ENCODE results near the gene ZDHHC8.

The ZDHHC8 gene

DNA sequence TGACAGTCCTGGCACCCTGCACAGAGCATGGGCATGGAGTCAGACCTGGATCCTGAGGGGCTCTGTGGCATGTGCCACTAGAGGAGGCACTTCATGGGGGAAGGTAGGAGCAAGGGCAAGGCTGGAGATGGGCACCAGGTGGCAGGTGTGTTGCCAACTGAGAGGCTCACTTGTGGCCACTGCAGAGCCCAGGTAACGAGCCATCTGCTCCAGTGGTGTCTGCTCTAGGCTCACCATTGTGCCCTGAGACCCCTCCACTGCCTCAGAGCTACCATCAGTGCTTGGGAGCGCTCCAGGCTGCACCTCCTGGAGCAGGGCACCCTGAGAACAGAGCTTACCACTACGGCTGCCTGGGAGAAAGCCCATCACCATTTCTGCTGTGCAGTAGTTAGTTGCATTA lies 1.3 kb upstream of the ZDHHC8 start:
- Mint-ChIP-seq H3K4me1 (peaks cover 7% of the 10 kb centered on the region), H3K27ac (peak overlapping the region in 1 of 3 experiments; percentile 52), H3K27me3 (ENCODE audit: low read depth) (no peaks in the 10 kb centered on the region), H3K4me3 (peak overlapping the region; percentile 72 to 82 (median 82)), H3K36me3 (ENCODE audit: low read depth) (peaks cover 17% of the 10 kb centered on the region), H3K9me3 (no peaks in the 10 kb centered on the region)
- TF ChIP-seq, protein P1, sequence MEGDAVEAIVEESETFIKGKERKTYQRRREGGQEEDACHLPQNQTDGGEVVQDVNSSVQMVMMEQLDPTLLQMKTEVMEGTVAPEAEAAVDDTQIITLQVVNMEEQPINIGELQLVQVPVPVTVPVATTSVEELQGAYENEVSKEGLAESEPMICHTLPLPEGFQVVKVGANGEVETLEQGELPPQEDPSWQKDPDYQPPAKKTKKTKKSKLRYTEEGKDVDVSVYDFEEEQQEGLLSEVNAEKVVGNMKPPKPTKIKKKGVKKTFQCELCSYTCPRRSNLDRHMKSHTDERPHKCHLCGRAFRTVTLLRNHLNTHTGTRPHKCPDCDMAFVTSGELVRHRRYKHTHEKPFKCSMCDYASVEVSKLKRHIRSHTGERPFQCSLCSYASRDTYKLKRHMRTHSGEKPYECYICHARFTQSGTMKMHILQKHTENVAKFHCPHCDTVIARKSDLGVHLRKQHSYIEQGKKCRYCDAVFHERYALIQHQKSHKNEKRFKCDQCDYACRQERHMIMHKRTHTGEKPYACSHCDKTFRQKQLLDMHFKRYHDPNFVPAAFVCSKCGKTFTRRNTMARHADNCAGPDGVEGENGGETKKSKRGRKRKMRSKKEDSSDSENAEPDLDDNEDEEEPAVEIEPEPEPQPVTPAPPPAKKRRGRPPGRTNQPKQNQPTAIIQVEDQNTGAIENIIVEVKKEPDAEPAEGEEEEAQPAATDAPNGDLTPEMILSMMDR (IDR thresholded peaks at IDR 0.05; ENCODE audit: unreplicated experiment in 3 of 3): no peak

GRCh38 chr22:20130731-20131596 lies 640 bp upstream of the ZDHHC8 start:
- Mint-ChIP-seq H3K27me3 (ENCODE audit: low read depth) (no peaks in the 10 kb centered on the region), H3K4me3 (peak overlapping the region; percentile 72 to 82 (median 82)), H3K36me3 (ENCODE audit: low read depth) (peaks cover 14% of the 10 kb centered on the region), H3K9me3 (no peaks in the 10 kb centered on the region), H3K4me1 (peaks cover 7% of the 10 kb centered on the region), H3K27ac (no peak overlapping the region)
- TF ChIP-seq, protein P1 (IDR thresholded peaks at IDR 0.05; ENCODE audit: unreplicated experiment in 3 of 3): no peak

- TF ChIP-seq, protein P1 (IDR thresholded peaks at IDR 0.05; ENCODE audit: unreplicated experiment in 3 of 3): no peak
- no peaks in the 10 kb centered on the region for H3K9me3 Mint-ChIP-seq
- H3K4me3 Mint-ChIP-seq: peak overlapping the region; percentile 78 to 88 (median 87)
- H3K36me3 Mint-ChIP-seq (ENCODE audit: low read depth): peaks cover 10% of the 10 kb centered on the region
- H3K27ac Mint-ChIP-seq: no peak overlapping the region
- peaks cover 12% of the 10 kb centered on the region for H3K4me1 Mint-ChIP-seq
- H3K27me3 Mint-ChIP-seq (ENCODE audit: low read depth): no peaks in the 10 kb centered on the region
These were observed 468 bp downstream of the ZDHHC8 start for GRCh38 chr22:20131859-20132685.

- TF ChIP-seq, protein P1 (IDR thresholded peaks at IDR 0.05; ENCODE audit: unreplicated experiment in 3 of 3): no peak
- peaks cover 4% of the 10 kb centered on the region for H3K36me3 Mint-ChIP-seq (ENCODE audit: low read depth)
These were observed 1.2 kb downstream of the ZDHHC8 start for GRCh38 chr22:20132686-20133246.

GRCh38 chr22:20133930-20134549 lies 2.4 kb downstream of the ZDHHC8 start:
- H3K4me1 Mint-ChIP-seq: peaks cover 25% of the 10 kb centered on the region
- H3K27me3 Mint-ChIP-seq (ENCODE audit: low read depth): no peaks in the 10 kb centered on the region
- TF ChIP-seq, protein P1 (IDR thresholded peaks at IDR 0.05; ENCODE audit: unreplicated experiment in 3 of 3): no peak
- H3K4me3 Mint-ChIP-seq: peak overlapping the region; percentile 73 to 87 (median 80)
- no peak overlapping the region for H3K27ac Mint-ChIP-seq
- no peaks in the 10 kb centered on the region for H3K36me3 Mint-ChIP-seq (ENCODE audit: low read depth)
- no peaks in the 10 kb centered on the region for H3K9me3 Mint-ChIP-seq

More at GRCh38 chr22:20132686-20133246, 1.2 kb downstream of the ZDHHC8 start:
- Mint-ChIP-seq H3K9me3 (no peaks in the 10 kb centered on the region), H3K4me1 (peaks cover 17% of the 10 kb centered on the region), H3K4me3 (peak overlapping the region; percentile 78 to 88 (median 87)), H3K27ac (no peak overlapping the region), H3K27me3 (ENCODE audit: low read depth) (no peaks in the 10 kb centered on the region)

Data from nephron (organoid).